HG03521 (cell line): ENCODE data around the gene PIK3R1.
A peak's percentile ranks its signal among the peaks of the same experiment; 100 is the strongest.

ENCODE experiments used
- ATAC-seq: cut with Tn5 transposase; IDR thresholded peaks from one replicate; pipeline ENCODE4 v1.9.1; 2021; ENCODE audit warnings: mild to moderate bottlenecking, moderate library complexity; ENCODE audit not compliant: unreplicated experiment

The PIK3R1 gene

GRCh38 chr5:68289498-68289897 lies 73.9 kb downstream of the PIK3R1 start:
- no peak for ATAC-seq

- no peak for ATAC-seq
These were observed 74.7 kb downstream of the PIK3R1 start for GRCh38 chr5:68290260-68290674.

DNA sequence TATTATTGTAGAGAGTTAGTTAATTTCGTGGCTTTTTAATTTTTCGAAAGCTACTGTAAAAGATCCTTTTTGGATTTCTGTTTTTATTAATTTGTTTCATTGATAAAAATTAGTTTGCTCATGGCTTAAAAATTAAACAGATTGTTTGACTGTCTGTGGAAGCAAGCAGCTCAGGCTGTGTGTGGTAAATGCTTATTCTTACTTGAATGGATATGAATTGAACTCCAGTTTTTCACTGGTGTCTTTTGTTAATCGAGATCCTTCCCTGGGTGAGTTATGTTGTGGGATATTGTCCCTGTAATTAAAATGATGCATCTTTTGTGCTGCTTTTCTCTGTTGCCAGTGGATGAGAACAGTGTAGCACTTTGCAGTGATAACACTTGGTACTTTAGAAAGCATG lies 75.3 kb downstream of the PIK3R1 start:
- ATAC-seq = no peak

GRCh38 chr5:68292316-68292715 lies 76.8 kb downstream of the PIK3R1 start:
- ATAC-seq = no peak

DNA sequence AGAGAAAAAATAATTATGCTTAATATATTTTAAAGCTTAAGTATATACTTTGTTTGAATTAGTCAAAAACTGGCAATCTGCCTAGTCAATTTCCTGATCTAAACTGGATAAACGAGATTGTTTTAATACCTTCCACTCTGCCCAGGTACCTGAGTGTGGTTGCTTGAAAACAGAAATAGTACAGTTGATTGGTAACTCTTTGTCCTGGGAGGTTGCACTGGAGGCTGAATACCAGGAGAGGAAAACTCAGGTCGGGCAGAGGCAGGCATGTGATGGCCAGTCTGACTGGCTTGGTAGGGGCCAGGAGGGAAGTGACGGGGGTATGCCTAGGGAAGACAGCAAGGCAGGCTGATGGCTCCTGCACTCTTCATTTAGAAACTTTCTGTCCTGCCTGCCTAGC lies 80.2 kb downstream of the PIK3R1 start:
- no peak for ATAC-seq

DNA sequence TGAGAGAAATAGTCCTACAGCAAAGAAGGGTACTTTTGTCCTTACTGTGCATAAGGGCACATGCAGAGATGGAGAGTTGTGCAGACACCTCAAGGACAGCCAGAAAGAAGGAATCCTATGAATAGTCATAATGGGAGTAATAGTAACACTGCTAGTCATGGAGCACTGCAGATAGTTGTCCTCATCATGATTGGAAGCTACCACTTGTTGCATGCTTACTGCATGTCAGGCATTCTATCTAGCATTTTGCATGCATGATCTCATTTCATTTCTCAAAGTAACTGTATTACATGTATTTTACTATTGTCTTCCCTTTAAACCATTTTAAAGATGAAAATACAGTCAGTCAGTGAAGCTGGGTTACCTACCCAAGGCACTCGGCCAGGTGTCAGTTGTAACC lies 81.3 kb downstream of the PIK3R1 start:
- ATAC-seq = no peak

GRCh38 chr5:68297656-68298055 lies 82.1 kb downstream of the PIK3R1 start:
- ATAC-seq = no peak

DNA sequence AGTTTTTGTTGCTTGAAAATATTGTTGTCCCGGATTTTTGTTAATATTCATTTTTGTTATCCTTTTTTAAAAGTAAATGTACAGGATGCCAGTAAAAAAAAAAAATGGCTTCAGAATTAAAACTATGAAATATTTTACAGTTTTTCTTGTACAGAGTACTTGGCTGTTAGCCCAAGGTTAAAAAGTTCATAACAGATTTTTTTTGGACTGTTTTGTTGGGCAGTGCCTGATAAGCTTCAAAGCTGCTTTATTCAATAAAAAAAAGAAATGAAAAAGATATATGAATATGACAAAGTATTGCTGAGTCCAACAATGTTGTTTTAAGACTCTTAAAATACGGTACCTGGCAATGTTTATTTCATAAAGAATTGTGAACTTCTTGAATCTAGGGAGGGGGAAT lies 82.9 kb downstream of the PIK3R1 start:
- ATAC-seq = no peak

DNA sequence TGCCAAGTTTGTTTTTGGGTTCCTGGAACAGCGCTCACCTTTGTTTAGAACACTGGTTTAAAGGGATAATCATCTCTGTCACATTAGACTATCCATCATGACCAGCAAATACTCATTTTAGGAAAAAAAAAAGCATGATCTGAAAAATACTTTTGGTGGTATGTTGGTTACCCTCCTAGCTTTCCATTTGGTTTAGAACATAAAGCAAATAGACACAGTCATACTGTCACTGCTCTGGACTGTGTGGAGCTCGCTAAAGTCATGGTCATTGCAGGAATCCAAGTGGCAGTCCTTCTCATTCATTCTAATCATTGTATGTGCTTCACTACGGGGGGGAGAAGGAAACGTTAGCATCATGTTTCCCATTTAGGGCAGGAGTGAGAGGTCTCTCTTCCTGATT lies 83.5 kb downstream of the PIK3R1 start:
- no peak for ATAC-seq

DNA sequence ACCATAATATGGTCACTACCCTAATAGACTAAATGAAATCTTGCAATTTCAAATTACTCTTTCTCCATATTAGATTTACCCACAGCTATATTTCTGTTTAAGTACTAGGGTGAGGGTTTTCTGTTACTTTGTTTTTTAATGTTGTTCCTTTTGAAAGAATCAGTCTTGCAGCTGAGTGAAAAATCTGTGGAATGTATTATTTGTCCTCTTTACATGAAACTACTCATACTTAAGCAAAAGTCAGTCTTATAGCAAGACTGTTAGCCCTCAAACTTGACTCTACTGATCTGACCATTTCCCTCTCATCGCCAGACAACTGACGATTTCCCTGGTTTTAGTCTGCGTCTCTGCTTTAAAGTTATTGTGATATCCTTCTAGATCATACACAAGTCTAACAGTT lies 84.0 kb downstream of the PIK3R1 start:
- ATAC-seq = no peak

GRCh38 chr5:68303038-68303738 lies 87.6 kb downstream of the PIK3R1 start:
- no peak for ATAC-seq

DNA sequence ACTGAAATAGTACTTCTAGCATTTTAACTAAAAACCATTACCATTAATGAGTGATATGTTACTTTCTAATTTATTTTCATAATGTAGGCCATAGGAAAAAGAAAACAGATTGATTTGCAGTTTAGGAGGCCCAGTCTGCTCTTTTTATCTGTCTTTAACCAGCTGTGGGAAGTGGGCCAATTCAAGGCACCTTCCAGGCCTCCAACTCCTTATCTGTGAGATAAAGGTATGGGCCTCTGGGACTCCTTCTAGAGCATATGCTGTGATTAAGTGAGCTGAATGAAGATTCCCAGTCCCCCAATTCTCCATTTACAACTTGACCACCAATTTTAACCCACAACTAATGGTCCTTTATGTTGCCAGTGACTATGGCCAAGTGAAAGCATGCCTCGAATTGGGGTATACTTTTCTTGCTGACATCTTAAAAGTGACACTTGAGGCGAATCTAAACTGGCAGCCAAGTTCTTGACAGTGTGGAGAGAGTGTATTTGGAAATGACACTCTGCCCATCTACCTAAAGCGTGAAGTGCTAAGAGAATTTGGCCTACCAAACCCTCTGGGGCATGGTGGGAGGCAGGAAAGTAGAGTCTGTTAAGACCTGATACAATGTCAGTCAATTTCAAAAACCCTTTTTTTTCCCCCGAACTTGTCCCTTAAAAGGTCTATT lies 88.3 kb downstream of the PIK3R1 start:
- ATAC-seq = no peak

- no peak for ATAC-seq
These were observed 89.0 kb downstream of the PIK3R1 start for GRCh38 chr5:68304421-68305052.

DNA sequence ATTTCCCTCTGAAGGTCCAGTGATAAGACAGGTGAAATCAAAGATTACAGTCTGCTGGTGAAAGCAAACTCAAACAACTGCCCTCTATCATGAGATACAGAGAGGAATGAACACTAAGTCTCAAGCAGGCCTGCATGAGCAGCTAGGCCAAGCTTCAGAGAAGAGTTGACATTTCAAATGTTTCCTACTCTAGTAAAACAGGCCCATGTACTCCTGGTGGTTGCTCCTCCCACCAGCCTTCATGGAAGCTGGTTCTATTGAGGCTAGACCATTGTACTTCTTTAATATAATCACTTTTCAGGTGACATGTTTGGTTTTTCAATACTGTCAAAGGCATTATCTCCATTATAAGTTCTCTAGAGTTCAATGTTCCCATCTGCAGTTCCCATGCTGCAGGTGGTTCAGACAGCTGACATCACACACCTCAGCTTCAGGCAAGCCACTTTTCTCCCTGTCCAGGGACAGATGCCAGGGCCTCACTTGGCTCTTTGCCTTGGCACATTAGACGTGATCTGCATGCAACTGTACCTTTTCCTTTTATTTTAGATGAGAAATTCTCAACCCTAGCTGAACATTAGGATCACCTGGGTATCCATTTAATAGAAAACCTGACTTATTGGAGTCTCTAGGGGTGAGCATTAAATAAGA lies 89.8 kb downstream of the PIK3R1 start:
- no peak for ATAC-seq

DNA sequence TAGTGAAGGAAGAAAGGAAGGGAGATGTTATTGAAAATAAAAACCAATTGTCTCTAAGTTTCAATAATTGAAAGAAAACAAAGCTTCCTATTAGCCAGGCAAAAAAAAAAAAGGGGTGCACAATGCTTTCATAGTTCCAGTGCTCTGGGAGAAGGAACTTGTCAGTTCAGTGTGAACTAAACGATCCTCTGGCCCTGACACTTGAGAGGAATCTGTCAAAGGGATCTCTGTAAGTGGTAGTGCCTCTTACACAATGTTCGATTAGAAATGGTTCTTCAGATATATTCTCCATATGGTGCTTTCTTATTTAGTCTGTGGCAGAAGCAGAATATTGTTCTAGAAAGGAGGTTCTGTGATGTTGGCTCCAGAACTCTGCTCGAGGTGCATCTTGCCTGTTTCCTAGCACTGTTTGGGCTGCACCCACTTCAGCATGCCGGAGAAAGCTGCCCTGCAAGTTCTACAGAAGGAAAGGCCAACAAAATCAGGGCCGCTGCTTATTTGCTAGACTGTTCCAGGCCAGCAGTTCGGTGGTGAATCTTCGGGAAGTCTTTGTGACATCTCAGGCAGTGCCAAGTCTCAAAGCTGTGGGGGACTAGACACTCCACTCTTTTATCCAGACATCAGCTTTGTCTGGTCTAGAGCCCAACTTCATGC lies 90.9 kb downstream of the PIK3R1 start:
- no peak for ATAC-seq

DNA sequence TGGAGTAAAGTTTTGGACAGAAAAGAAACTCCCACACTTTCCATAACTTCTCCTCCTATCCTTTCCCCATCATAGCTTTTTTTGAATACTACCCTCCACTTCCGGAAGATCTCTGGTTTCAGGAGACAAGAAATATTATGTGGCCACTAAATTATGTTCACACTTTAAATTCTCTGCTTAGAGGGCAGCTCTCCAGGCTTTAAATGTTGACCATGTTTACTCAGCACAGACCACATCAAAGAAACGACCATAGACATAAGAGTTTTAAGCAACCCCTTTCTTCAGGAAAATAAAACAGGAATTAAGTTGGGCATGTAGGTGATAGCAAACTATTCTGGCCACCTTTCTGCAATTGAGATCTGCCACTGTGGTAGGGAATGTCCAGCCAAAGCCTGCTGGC lies 97.8 kb downstream of the PIK3R1 start:
- no peak for ATAC-seq

DNA sequence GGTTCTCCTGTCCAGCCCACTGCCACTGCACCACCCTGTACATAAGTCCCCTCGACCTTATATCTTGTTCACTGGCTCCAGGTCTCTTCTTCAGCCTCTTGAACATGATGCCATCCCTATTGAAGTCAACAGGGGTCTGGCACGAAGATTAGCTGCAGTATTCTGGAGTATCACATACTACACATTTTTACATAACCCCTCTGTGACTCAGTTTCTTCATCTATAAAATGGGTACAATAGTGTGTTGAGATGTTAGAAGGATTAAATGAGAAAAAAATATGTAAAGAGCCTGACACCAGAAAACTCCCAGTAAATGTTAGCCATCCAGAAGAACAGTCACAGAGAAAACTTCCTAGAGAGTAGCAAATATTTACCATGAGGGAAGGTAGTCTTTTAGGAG lies 98.9 kb downstream of the PIK3R1 start:
- no peak for ATAC-seq

DNA sequence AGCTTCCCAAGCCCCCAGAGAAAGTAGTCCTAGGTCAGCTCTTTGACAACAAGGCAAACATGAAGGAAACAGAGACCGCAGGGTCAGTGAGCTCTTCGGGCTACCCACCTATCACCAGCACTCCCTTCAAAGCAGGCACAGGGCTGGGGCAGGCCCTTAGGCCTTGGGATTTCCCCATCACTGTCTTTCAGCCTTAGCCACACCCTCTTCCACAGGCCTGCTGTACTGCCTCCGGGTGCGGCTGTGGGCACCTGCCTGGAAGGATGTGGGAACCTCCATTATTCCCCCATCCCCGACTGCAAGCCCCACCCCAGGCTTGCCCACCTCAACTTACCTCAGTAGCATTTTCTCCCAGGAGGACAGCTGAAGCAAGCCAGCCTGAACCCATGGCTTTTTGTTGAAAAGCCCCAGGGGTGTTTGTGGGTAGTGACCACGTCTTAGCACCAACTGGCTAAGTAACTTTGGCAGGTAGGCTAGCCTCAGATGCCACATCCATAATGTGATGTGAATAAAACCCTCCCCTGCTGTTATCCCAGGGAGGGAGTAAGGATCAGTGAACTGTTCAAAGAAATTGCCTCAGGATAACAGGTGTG lies 100.2 kb downstream of the PIK3R1 start:
- ATAC-seq = peak; percentile 86

GRCh38 chr5:68316469-68316868 lies 100.9 kb downstream of the PIK3R1 start:
- no peak for ATAC-seq

DNA sequence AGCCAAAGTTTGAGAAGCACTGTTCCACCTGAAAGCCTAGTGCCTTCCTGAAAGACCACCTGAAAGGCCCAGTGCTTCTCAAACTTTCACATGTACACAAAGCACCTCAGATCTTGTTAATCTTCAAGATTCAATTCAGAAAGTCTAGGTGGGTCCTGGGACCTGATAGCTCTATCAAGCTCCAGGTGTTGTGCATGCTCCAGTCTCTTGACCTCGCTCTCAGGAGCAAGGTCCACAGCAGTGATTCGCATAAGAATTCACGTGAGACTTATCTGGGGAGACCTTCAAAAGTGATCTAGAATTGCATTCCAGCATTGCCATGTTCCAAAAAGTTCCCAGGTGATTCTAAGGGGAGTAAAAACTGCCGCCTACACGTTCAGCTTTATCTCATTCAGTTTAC lies 102.1 kb downstream of the PIK3R1 start:
- ATAC-seq = no peak
